Measurements from ENCODE around the gene CDH4. TPM values are rescaled to one million over a fixed set of nuclear protein-coding genes. Genes with fewer than 3 reads are reported as not detected.

CDH4 gene
- total RNA-seq, 1 donor from 2014 or later = not detected

GRCh38 chr20:61520893-61521460 is 268.9 kb downstream of the CDH4 start:
- intact Hi-C loops (cut with DNase I) = no loop called here
- Histone ChIP-seq H3K9me3 (no peaks in the 10 kb centered on the region), H3K4me1 (no peaks in the 10 kb centered on the region), H3K4me3 (no peak overlapping the region), H3K27ac (no peak overlapping the region), H3K27me3 (no peaks in the 10 kb centered on the region), H3K36me3 (no peaks in the 10 kb centered on the region)
- TF ChIP-seq, protein P1, sequence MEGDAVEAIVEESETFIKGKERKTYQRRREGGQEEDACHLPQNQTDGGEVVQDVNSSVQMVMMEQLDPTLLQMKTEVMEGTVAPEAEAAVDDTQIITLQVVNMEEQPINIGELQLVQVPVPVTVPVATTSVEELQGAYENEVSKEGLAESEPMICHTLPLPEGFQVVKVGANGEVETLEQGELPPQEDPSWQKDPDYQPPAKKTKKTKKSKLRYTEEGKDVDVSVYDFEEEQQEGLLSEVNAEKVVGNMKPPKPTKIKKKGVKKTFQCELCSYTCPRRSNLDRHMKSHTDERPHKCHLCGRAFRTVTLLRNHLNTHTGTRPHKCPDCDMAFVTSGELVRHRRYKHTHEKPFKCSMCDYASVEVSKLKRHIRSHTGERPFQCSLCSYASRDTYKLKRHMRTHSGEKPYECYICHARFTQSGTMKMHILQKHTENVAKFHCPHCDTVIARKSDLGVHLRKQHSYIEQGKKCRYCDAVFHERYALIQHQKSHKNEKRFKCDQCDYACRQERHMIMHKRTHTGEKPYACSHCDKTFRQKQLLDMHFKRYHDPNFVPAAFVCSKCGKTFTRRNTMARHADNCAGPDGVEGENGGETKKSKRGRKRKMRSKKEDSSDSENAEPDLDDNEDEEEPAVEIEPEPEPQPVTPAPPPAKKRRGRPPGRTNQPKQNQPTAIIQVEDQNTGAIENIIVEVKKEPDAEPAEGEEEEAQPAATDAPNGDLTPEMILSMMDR (IDR thresholded peaks at IDR 0.05) = no peak
- no peak for DNase-seq (ENCODE audit: low spot score in 2 of 2)

DNA sequence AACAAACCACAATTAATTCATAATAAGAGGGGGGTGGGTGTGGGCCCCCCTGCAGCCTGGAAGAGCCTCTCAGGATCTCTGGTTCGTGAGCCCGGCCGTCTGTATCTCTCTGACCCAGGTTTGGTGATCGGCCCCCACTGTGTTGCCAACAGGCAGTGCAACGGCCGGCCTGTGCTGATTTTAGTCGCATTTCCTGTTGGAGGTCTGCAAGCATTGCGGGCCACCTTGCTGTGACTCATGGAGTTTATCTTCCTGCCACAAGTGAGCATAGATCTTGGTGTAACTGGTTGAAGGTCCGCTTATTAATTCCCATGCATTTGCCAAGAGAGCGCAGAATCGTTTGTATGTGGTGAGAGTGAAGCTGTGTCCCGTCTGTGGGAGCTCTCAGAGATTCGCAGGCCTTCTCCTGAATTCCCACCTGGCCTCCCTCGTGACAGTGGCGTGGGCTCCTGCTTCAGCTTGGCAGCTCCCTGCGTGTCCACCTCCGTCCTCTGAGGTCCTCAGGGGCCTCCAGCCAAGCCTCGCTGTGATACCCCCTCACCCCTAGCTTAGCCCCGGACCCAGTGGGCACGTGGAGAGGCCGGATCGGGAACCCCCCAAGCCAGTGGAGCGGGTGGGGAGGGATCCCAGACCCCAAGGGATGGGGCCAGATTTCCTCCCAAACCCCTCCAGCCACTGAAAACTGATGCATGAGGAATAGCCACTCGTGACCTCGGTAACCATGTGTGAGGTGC is 269.8 kb downstream of the CDH4 start:
- H3K4me3 ChIP-seq = no peak overlapping the region
- no peaks in the 10 kb centered on the region for H3K9me3 ChIP-seq
- intact Hi-C loops (cut with DNase I) = no loop called here
- no peaks in the 10 kb centered on the region for H3K36me3 ChIP-seq
- no peak for DNase-seq (ENCODE audit: low spot score in 2 of 2)
- H3K27ac ChIP-seq = no peak overlapping the region
- no peaks in the 10 kb centered on the region for H3K4me1 ChIP-seq
- TF ChIP-seq, protein P1 (IDR thresholded peaks at IDR 0.05) = no peak
- H3K27me3 ChIP-seq = no peaks in the 10 kb centered on the region

- Histone ChIP-seq H3K4me3 (no peak overlapping the region), H3K27ac (no peak overlapping the region), H3K4me1 (no peaks in the 10 kb centered on the region), H3K9me3 (no peaks in the 10 kb centered on the region), H3K36me3 (no peaks in the 10 kb centered on the region), H3K27me3 (no peaks in the 10 kb centered on the region)
- DNase-seq (ENCODE audit: low spot score in 2 of 2) = no peak
- TF ChIP-seq, protein P1 (IDR thresholded peaks at IDR 0.05) = no peak
- intact Hi-C loops (cut with DNase I) = no loop called here
Measured at GRCh38 chr20:61522498-61523090, 270.5 kb downstream of the CDH4 start.

GRCh38 chr20:61523145-61523544 is 271.1 kb downstream of the CDH4 start:
- H3K36me3 ChIP-seq = no peaks in the 10 kb centered on the region
- intact Hi-C loops (cut with DNase I) = no loop called here
- H3K9me3 ChIP-seq = no peaks in the 10 kb centered on the region
- no peak overlapping the region for H3K27ac ChIP-seq
- H3K4me3 ChIP-seq = no peak overlapping the region
- no peaks in the 10 kb centered on the region for H3K4me1 ChIP-seq
- TF ChIP-seq, protein P1 (IDR thresholded peaks at IDR 0.05) = no peak
- no peak for DNase-seq (ENCODE audit: low spot score in 2 of 2)
- no peaks in the 10 kb centered on the region for H3K27me3 ChIP-seq

DNA sequence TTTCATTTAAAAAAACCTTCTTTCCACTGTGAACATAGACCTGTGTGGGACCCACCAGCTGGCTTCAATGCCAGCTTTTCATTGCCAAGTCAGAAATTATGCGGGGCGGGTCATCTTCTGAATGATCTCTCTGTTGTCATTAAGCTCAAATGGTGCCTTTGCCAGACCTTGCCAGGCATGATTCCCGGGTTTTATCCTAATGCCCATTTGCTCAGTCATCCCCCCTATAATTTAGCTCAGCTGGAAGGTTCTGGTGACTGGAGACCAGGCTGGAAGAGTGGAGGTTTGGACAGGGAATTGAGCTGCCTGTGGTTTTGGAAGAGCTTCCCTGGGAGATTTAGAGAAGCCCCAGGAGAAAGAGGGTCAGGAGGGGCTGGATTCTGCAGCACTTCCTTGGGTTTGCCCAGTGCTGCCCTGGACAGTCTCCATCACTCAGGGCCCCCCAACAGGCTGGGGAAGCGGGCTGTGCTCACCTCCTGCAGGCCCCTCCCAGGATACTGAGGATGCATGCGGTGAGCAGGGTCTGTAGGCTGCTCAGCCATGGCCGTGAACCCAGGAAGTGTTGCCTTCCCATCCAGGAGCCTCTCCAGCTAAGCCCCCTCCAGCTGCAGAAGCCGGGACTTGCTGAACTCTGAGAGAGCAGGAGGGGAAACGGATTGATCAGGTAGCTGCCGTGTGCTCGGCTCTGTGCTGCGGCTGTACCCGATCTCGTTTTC is 273.0 kb downstream of the CDH4 start:
- Histone ChIP-seq H3K27ac (no peak overlapping the region), H3K9me3 (no peaks in the 10 kb centered on the region), H3K4me1 (no peaks in the 10 kb centered on the region), H3K27me3 (no peaks in the 10 kb centered on the region), H3K36me3 (no peaks in the 10 kb centered on the region), H3K4me3 (no peak overlapping the region)
- no peak for DNase-seq (ENCODE audit: low spot score in 2 of 2)
- TF ChIP-seq, protein P1 (IDR thresholded peaks at IDR 0.05) = no peak
- intact Hi-C loops (cut with DNase I) = no loop called here
